HK-2 (cell line): ENCODE results near the gene NACA.
A peak's percentile ranks its signal among the peaks of the same experiment; 100 is the strongest.

Experiments
- DNase-seq: peaks from one replicate; pipeline ENCODE4 v3.0.0-alpha.2; 2018; ENCODE audit not compliant: unreplicated experiment

The NACA gene

GRCh38 chr12:56688129-56688845 is 36.8 kb downstream of the NACA start, which contains the start of gene PTGES3:
TSS of gene PTGES3 (minus strand) at chr12:56688284. CDS start at chr12:56687999, 285 bp downstream.
- DNase-seq, result peak; percentile 99

GRCh38 chr12:56687223-56688128 is 37.6 kb downstream of the NACA start:
- peak; percentile 55 for DNase-seq

DNA sequence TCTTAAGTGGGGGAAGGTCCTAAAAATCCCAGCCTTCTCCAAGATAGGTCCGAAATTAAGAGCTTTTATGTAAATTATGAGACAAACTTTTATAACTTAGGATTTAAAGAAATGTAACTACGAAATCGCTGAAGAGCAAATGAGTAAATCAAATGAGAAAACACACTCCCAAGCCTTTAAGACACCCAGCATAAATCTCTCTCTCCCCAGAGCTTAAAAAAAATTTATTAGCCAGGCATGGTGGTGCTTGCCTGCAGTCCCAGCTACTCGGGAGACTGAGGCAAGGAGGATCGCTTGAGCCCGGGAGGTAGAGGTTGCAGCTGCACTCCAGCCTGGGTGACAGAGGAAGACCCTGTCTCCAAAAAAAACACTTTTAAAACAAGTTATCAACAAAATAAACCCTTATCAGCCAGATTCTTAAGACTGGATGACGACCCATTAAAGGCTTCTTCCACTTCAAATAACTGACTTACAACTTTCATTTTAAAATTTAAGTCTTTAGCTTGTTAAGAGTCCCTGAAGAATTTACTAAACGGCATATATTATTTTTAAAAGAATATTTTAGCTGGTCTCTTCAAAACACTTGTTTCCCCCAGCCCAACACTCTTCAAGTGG is 40.2 kb downstream of the NACA start:
- DNase-seq, result no peak

- no peak for DNase-seq
Observed at GRCh38 chr12:56682323-56682722, 42.8 kb downstream of the NACA start.

DNA sequence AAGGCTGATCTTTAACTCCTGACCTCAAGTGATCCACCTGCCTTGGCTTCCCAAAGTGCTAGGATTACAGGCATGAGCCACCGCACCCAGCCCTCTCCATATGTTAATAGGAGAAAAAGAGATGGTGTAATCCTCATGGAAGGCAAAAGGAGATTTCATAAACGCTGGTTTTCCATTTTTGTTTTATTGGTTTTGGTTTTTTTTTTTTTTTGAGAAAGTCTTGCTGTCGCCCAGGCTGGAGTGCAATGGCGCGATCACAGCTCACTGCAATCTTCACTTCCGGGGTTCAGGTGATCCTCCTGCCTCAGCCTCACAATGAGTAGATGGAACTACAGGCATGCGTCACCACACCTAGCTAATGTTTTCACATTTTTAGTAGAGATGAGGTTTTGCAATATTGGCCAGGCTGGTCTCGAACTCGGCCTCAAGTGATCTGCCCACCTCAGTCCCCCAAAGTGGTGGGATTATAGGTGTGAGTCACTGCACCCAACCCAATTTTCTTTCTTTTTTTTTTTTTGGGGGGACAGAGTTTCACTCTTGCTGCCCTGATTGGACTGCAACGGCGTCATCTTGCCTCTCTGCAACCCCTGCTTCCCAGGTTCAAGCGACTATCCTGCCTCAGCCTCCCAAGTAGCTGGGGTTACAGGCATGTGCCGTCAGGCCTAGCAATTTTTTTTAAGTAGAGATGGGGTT is 45.1 kb downstream of the NACA start:
- DNase-seq, result no peak

DNA sequence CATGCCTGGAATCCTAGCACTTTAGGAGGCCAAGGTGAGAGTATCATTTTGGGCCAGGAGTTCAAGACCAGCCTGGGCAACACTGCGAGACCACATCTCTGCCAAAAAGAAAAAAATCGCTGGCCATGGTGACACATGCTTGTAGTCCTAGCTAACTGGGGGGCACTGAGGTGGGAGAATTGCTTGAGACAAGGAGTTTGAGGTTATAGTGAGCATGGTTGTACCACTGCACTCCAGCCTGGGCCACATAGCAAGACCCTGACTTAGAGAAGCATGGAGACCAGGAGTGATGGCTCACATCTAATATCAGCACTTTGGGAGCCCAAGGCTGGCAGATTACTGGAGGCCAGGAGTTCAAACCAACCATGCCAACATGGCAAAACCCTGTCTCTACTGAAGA is 46.2 kb downstream of the NACA start:
- DNase-seq, result no peak

DNA sequence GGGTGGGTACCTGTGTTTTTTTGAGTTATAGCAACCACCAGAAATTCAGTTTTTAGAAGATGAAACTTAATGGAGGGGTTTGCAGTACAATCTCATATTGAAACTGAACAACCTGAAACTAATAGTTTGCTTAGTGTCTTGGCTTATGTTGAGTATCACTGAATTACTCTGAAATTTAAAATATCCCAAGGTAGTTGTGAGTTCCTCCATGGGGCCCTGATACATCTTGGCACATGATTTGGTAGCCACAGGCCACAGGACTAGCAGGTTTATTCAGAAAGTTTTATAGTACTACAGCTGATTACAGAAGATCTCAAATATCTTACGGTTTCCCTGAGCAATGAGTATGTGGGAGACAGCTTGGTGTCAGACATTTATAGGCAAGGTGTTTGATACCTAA is 47.4 kb downstream of the NACA start:
- no peak for DNase-seq

GRCh38 chr12:56676851-56677580 is 48.1 kb downstream of the NACA start:
- DNase-seq, result no peak

DNA sequence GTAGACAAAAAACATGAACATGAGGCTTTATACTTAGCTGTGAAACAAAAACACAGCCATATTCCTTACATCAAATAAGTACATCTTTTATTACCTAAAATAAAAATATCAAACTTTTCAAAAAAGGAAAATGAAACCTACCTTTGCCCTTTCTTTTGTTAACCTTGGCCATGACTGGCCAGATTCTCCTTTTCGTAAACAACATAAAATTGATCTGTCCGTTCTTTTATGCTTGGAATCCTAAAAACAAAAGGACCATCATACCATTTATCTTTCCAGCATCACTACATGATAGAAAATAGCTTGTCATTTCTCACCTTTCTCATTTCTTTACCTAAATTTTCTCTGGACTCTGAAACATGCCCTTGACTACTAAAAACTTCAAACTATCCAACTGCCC is 53.5 kb downstream of the NACA start:
- DNase-seq, result no peak

DNA sequence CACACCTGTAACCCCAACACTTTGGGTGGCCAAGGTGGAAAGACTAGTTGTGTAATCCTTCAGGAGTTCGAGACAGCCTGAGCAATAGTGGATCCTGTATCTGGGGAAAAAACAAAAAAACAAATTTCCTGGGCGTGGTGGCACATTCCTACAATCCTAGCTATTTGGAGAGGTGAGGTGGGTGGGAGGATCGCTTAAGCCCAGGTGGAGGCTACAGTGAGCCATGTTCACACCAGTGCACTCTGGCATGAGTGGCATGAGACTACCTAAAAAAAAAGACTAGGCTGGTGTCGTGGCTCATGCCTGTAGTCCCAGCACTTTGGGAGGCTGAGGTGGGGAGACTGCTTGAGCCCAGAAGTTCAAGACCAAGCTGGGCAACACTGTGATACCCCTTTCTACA is 54.3 kb downstream of the NACA start:
- no peak for DNase-seq

DNA sequence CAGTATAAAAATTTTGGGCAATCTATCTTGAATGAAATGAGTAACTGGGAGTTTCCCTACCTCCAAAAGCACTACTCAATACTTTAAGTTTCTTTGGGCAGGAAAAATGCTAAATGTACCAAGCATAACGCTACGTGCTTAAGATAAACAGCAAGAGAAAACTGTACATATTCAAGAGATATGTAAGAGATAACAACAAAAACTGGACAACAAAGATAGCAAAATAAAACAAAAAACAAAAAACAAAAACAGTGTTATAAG is 57.0 kb downstream of the NACA start:
- no peak for DNase-seq
